CD4-positive, alpha-beta T cell treated with Interleukin-4 for 4 hours (primary cell): ENCODE results near the gene RNF223.

ENCODE experiments used
- DNase-seq: peaks from one replicate; pipeline ENCODE4 v3.0.0-alpha.2; 2020

The RNF223 gene

DNA sequence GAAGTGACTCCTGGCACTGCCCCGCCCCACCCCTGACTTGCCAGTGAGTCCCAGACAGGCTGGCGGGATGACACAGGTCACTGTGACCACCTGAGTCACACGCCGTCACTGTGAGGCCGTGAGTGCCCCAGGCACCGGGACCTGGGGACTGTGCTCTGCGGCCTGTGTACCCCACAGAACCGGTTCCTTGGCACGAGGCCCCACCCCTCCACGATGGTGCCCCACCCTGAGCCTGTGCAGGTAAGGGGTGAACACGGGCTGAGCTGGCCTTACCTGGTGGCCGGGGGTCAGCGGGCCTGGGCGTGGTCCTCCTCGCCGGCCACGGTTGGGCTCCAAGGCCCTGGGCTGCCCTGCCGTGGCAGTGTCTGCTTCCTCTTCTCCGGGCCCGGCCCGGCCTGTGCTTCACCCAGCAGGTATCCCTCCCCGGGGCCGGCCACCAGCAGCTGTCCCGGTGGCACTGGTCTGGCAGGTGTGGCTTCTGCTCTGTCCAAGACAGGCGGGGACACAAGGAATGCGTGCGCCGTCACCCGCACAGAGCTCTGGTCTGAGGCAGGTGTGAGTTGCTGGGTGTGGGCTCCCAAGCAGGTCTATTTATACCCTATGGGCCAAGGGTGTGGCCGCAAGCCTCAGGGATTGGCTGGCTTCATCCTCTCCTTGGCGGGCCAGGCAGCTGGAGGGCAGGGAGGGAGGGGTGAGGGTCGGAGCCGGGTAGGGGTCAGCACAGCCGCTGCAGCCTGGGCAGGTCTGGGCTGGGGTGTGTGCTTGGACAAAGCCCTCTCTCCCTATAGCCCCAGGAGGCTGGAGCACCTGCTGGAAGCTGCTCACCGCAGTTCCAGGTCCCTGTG lies at the start of gene RNF223:
Gene RNF223 (minus strand): TSS at position 564 of the 845 bp plus-strand sequence. CDS start 1,740 bp downstream, outside the sequence.
- DNase-seq, result no peak

DNA sequence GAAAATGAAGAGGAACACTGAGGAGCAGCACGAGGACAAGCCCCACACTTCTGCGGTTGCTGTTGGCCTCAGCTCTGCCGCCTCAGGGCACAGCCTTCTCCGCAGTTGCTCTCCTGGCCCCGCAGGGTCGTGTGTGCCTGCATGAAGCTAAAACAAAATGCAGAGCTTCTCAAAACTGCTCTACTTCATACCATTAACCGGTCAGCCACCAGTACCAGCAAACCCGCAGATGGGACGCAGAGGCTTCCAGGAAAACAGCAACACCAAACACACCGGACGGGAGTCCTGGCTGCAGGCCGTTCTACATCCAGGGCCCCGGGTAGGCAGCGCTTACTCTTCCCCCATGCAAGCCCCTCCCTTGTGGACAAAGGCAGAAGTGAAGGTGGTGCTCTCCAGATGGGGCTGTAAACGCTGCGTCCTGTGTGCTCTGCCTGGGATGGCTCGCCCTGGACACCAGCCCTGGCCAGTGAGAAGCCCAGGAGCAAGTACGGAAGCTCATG lies 48.9 kb upstream of the RNF223 start:
- no peak for DNase-seq

DNA sequence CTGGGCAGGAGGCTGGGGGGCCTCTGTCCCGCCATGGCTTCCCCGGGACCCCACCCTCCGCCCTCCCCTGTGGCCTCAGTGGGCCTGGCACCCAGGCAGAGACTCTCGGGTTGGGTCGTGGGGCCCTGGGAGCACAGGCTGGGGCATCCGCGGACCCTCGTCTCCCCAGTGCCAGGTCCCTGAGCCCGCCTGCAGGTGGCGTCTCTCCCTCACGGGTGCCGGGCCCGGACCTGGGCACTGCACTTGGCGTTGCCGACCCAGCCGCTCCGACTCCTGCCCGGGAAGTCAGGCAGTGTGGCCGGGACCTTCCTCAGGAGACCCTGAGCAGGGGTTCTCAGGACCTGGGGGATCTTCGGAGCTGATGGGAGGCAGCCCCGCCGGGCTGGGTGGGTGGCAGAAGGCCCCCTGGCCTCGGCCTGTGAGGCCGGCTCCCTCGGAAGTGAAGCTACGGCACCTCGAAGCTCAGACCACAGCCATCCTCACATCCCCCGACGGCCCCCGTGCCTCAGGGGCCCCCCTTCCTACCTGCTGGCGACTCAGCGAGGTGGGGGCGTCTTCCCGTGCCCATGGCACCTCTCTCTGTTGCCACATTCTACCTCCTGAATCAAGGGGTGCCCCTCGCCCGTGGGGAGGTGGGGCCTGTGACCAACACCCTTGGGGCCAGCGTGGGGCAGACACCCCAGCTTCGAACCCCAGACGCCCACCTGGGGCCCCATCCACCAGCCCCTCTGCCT lies 48.1 kb upstream of the RNF223 start:
- peak; percentile 73 for DNase-seq

DNA sequence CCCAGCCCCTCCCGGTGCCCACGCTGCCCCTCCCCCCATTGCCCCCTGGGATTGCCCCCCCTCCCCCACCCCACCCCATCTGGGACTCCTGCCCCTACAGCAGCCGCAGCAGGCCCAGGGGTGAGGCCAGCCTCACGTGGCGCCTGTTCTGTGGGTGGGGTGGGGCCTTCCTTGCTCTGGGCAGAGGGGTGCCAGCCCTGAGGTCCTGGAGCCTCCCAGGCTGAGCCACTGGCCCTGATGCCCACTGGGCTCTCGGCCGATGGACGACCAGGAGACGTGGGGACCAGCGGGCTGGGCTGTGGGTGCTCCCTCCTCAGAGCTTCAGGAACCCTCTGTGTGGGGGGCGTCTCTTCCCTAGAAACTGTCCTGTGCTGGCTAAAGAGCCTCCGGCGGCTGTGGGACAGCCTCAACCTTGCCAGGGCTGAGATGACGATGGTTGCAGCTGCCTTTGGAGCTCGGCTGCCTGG lies 47.5 kb upstream of the RNF223 start:
- no peak for DNase-seq

DNA sequence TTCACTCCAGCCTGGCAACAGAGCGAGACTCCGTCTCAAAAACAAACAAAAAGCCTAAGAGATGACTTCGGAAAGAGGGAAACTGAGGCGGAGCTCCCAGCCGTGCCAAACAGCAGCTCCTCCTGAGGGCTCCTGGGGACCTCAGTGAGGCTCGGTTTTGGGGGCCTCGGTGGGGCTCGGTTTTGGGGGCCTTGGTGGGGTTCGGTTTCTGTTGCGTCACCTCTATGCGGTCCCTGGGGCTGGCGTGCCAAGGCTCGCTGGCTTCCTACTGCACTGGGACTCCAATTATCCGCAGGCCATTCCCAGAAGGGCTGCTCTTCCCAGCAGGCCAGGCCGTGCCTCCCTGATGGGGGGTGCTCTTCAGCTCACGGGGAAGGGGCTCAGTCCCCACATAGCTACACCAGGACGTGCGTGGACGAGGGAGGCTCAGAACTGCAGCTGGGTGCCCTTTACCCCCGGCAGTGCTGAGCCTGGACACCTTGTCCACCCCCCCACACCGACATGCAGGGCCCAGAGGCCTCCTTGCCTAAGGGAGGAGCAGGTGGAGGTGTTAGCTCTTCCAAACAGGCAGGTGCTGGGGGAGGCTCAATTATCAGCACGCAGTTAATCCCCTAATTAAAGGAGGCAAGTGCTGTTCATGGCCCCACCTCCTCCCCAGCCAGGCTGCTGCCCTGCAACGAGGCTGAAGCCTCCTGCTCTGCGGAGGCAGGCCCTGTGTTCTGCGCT lies 46.9 kb upstream of the RNF223 start:
- DNase-seq, result no peak

GRCh38 chr1:1120096-1120495 lies 46.0 kb upstream of the RNF223 start:
- no peak for DNase-seq

DNA sequence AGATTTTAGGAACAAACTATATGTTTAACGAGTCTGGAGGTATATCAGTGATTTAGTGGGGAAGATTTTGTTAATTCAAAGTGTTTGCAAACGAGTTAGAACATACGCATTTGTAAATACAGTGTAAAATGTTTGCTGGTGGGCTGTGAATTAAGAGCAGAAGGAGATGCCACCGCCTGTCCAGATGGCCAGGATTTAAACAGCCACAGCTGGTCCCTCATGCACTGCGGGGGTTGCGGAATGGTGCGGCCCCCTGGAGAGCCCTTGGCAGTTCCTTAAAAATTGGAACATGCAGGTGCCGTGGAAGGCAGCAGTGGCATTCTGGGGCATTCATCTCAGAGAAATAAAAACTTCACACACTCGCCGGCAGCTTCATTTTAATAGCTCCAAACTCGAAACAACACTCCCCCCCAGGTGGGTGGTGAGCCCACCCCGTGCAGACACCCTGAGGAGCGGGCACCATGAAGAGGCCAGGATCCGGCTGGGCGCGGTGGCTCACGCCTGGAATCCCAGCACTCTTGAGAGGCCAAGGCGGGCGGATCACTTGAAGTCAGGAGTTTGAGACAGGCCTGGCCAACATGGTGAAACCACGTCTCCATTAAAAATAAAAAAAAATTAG lies 45.3 kb upstream of the RNF223 start:
- no peak for DNase-seq

DNA sequence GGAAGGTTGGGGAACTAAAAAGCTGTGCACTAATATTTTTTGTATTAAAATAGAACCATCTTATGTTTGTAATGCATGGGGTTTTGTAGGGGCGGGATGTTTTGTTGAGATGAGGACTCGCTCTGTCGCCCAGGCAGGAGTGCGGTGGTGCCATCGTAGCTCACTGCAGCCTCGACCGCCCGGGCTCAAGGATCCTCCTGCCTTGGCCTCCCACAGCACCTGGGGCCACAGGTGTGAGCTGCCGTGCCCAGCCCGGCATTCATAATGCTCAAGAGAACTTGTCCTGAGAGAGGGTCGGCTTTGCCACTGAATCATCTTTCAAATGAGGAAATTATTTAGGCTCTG lies 44.7 kb upstream of the RNF223 start:
- DNase-seq, result no peak

DNA sequence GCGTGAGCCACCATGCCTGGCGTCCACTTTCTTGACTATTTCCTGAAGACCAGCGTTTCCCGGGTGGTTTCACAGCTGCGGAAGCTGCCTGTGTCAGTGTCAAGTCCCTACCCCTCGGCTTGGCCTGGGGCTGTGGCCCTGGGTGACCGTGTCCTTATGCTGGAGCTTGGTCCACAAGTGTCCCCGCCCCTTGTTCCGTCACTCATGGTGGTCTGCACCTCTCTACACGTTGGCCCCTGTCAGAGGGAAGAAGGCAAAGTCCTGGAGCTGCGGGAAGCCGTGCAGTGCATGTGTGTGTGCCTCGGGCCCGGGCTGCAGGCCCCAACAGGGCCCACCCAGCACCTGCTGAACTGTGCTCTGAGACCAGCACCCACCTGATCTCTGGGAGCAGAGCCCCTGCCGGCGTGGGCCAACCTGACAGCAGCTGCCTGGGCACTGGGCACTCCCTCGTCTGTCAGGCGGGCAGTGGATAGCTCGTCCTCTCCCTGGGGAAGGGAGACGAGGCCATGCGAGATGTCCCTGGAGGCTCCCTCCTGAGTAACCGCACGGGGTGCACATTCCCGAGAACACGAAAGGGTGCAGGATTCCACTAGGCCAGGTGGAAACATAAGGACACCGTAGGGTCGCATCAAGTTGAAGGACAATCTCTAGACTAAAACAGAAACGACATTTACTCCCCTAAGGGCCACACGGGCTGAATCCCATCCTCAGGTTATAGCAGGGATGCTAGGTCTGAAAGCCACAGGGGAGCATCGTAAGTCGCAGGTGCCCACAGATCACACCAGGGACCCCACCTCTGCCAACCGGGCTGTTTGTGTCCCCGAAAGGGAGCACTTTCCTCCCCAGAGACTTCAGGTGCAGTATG lies 44.1 kb upstream of the RNF223 start:
- no peak for DNase-seq

- no peak for DNase-seq
These were observed 43.3 kb upstream of the RNF223 start for GRCh38 chr1:1117469-1117831.

DNA sequence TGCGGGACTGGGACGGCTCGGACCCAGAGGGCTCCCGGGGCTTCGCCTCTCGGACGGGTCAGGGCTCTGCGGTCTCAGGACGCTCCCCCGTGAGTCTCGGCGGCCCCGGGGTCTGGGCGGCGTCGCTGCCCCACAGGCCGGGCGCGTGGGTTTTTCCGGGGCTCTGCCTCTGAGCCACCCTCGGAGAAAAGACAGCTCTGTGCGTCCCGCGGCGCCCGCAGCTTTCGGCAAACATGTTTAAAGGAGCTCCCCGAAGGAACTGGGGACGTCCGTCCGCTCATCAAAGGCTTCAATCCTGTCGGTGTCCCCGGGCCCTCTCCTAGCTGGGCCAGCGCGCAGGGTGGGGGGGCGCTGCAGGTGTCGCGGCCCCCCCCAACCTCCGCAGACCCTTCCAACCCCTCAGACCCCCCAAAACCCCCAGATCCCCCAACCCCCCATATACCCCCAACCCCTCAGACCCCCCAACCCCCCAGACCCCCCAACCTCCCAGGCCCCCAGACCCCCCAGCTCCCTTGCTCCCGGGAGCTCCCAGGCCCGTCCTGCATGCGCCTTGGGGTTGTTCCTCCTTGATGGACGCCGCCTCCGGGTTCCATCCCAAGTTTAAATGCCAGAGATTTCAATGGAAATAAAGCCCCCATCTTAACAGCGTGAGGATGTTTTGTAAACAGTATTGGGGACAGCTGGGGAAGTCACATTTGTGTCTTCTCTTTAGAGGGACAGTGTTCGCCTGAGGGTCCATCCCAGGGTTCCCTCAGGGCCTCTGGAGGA lies 42.8 kb upstream of the RNF223 start:
- no peak for DNase-seq

DNA sequence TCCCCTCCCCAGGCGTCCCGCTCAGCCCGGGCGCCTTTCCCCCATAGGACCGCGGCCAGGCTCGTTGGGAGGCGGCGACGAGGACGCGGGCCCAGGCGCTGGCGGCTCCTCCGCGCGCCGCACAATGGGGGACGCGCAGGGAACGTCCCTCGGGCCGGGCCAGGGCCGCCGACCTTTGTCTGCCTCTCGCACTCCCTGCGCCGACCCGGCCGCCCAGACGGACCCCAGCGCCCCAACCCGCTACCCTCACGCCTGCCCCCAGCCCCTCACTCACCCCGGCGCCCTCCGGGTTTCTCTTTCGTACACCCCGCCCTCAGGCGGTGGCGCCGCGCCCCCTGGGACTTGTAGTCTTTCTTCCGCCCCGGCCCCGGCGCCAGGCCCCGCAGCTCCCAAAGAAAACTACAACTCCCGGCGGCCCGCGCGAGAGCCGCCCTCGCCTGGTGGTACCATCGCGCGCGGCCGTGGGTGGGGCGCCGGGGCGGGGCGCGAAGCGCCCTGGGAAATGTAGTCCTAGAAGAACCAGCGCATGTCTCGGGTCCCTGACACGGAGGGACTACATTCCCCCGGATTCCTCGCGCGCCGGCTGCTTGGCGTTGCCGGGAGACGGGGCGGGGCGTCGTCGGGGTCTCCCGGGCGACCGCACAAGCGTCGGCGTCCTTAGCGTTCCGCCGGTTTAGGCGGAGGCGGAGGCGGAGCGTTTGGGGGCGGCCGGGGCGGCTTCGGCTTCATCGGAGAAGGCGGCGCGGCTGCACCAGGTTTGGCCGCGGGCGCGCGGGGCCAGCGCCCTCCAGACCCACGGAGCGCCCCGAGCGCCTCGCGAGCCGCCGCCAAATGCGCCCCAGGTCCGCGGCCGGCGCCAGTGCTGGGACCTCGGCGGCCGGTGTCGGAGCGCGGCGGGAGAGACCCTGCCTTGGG lies 41.9 kb upstream of the RNF223 start, which contains the start of gene C1orf159:
Gene C1orf159 (minus strand): TSS at position 304 of the 915 bp plus-strand sequence. CDS start 24,546 bp downstream, outside the sequence.
- peak; percentile 99 for DNase-seq

- no peak for DNase-seq
These were observed 41.2 kb upstream of the RNF223 start for GRCh38 chr1:1115136-1115785.

DNA sequence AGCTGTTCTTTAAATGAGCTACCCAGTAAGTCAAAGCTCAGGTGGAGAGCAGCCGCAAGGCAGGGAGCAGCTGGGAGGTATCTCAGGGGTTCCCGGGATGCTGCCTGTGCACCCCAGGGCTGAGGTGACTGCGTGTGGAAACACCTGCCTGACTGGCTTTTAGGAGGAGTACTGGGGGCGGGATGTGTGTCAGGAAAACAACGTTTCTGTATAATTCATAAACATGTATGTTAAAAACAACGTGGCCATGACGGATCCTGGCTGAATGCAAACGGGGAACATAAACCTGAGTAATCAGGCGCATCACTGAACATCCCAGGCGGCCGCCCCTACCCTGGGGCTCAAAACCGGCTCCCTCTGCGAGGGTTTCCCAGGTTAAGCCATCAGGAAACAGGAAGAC lies 40.3 kb upstream of the RNF223 start:
- no peak for DNase-seq

GRCh38 chr1:1112237-1112985 lies 38.3 kb upstream of the RNF223 start:
- DNase-seq, result no peak

- no peak for DNase-seq
These were observed 37.6 kb upstream of the RNF223 start for GRCh38 chr1:1111516-1112236.

GRCh38 chr1:1110561-1110971 lies 36.5 kb upstream of the RNF223 start:
- DNase-seq, result no peak

DNA sequence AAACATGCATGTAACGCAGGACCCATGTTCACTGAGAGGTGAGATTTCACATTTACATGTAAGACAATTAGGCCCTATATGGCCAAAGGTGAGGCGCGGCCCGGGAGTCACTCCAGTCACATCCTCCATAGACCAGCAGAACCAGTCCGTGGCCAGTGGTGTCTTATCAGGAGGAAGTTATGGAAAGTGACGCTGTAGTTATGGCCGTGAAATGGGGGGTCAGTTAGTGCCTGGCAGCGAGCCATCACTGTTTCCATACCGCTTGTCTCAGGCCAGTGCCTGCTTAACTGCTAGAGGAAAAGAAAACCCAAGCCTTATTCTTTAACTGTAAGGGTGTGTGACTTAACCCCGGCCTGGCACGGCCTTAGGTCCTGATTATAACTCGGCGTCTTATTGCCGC lies 35.6 kb upstream of the RNF223 start:
- no peak for DNase-seq
